H1 (cell line): ENCODE data around the gene VPS11. TPM values are rescaled to one million over a fixed set of nuclear protein-coding genes. Genes with fewer than 3 reads are reported as not detected.

ENCODE experiments used
- CHD2 ChIP-seq: IDR thresholded peaks from 2 replicates; pipeline ENCODE4 v1.6.1; 2012; ENCODE audit warnings: low read length, improper control_type of control experiment
- CREB1 ChIP-seq: IDR thresholded peaks from 2 replicates; pipeline ENCODE4 v1.6.1; 2012; ENCODE audit warnings: inconsistent platforms
- POLR2AphosphoS5 ChIP-seq: IDR thresholded peaks from 2 replicates; pipeline ENCODE4 v1.6.1; 2011; ENCODE audit warnings: low read depth, low read length
- SIRT6 ChIP-seq: IDR thresholded peaks from one replicate; pipeline ENCODE4 v1.7.1; 2012; ENCODE audit warnings: low read length, inconsistent platforms
- SRF ChIP-seq: IDR thresholded peaks from 2 replicates; pipeline ENCODE4 v1.6.1; 2011; ENCODE audit warnings: mild to moderate bottlenecking, low read depth, low read length, moderate library complexity
- USF2 ChIP-seq: IDR thresholded peaks from 2 replicates; pipeline ENCODE4 v1.6.1; 2011; ENCODE audit warnings: low read length, improper control_type of control experiment
- YY1 ChIP-seq: IDR thresholded peaks from 2 replicates; pipeline ENCODE4 v1.6.1; 2011; ENCODE audit warnings: low read depth, mild to moderate bottlenecking, low read length
- polyA plus RNA-seq, 7 experiments: library from polyadenylated mRNA; depleted of rRNA in 3 of 7; stranded (reverse) in 5 of 7; unstranded in 2 of 7; fragments of >200 nt in 5 of 7; fragments of 200-250 nt in 2 of 7; gene quantifications; 1 replicate in 5 of 7; 2 replicates in 1 of 7; 4 replicates in 1 of 7; pipeline versions ENCODE4 v1.2.1 to v1.2.3, GENCODE V29; 2011 to 2013; ENCODE audit warnings: missing spikeins in 2 of 7, mixed read lengths in 2 of 7
- total RNA-seq: library from RNA; stranded (reverse); fragmentation: NEBNext Ultra II Directional; extraction: Animal tissue kit (Norgen Biotek cat#: 25700); gene quantifications from 2 replicates; pipeline ENCODE4 v1.2.1, GENCODE V29; 2021

Gene VPS11
- total and polyA plus RNA-seq, 2 of the 8 experiments (the other 6 are each of a cell fraction or from before 2014, with no cell fraction given): 13.1 to 15.5 TPM

- TF ChIP-seq SIRT6: no peak
- no peak for TF ChIP-seq POLR2AphosphoS5
- no peak for TF ChIP-seq YY1
- TF ChIP-seq SRF: no peak
- TF ChIP-seq CREB1: no peak
- TF ChIP-seq USF2: no peak
- TF ChIP-seq CHD2: no peak
Measured at GRCh38 chr11:119113716-119114115, 46.1 kb downstream of the VPS11 start (continued).
